OCI-LY3 (cell line): Measurements from ENCODE around the gene KIR3DL1.
"Not testable (repeated sequence)": the region's sequence is repeated elsewhere in the genome, so short reads cannot be mapped to it uniquely, and the experiment has no call there.

Source experiments
- CTCF ChIP-seq: fragments of 200-600, 300-600 bp; sonication (generic); IDR thresholded peaks from 2 replicates; pipeline ENCODE4 v1.5.1; 2014; ENCODE audit warnings: antibody characterized with exemption, low read length, low read depth
- EZH2phosphoT487 ChIP-seq: fragments of 200-600 bp; shearing (Covaris generic); IDR thresholded peaks from 2 replicates; pipeline ENCODE4 v1.6.1; 2018; ENCODE audit warnings: antibody characterized with exemption, mixed run types, low read depth

GRCh38 chr19:54863459-54863858 is 47.2 kb downstream of the KIR3DL1 start:
- TF ChIP-seq CTCF, EZH2phosphoT487: not testable (repeated sequence)
